H1 (cell line): ENCODE data around the gene REM2. TPM values are rescaled to one million over a fixed set of nuclear protein-coding genes. Genes with fewer than 3 reads are reported as not detected.

Experiments
- CTCF ChIA-PET: fragments of 300-600 bp; sonication (Branson Sonifier 250); formaldehyde crosslinking; loops from one replicate; lab custom pipeline; 2021; ENCODE audit not compliant: partially characterized antibody; lab: Charles Lee
- POLR2A ChIA-PET: fragments of 300-600 bp; sonication (Branson Sonifier 250); formaldehyde crosslinking; loops from one replicate; lab custom pipeline; 2021; ENCODE audit warnings: inconsistent platforms; ENCODE audit not compliant: partially characterized antibody; lab: Charles Lee
- DNase-seq, 2 experiments: peaks; one replicate each; pipeline versions ENCODE4 v3.0.0 to v3.0.0-alpha.2; 2010 to 2022; ENCODE audit warnings: low spot score in 2 of 2, low read depth in 1 of 2, mixed read lengths in 1 of 2
- FAIRE-seq: peaks from 2 replicates; lab custom pipeline; 2011; peaks lifted over from hg19 to GRCh38; lab: Jason Lieb, UNC
- H2AFZ ChIP-seq: 2 replicates; pipeline ENCODE4 v1.8.1; 2012; ENCODE audit warnings: low read length, inconsistent platforms
- H2AK5ac ChIP-seq: 2 replicates; pipeline ENCODE4 v1.6.1; 2013; ENCODE audit warnings: low read depth, low read length
- H2BK120ac ChIP-seq: replicated peaks from 2 replicates; pipeline ENCODE3; 2013; ENCODE audit warnings: low read depth, low read length, inconsistent platforms
- H2BK12ac ChIP-seq: 2 replicates; pipeline ENCODE4 v1.6.1; 2013; ENCODE audit warnings: low read depth, low read length
- H2BK15ac ChIP-seq: 2 replicates; pipeline ENCODE4 v1.6.1; 2013; ENCODE audit warnings: low read length
- H2BK20ac ChIP-seq: 2 replicates; pipeline ENCODE4 v1.6.1; 2013; ENCODE audit warnings: low read length
- H2BK5ac ChIP-seq: 2 replicates; pipeline ENCODE4 v1.6.1; 2013; ENCODE audit warnings: low read depth, low read length
- H3K14ac ChIP-seq: 2 replicates; pipeline ENCODE4 v1.6.1; 2013; ENCODE audit warnings: inconsistent platforms; ENCODE audit not compliant: insufficient read length
- H3K18ac ChIP-seq: 2 replicates; pipeline ENCODE4 v1.6.1; 2013; ENCODE audit warnings: low read length; ENCODE audit errors: extremely low read depth
- H3K23ac ChIP-seq: 2 replicates; pipeline ENCODE4 v1.6.1; 2013; ENCODE audit warnings: inconsistent platforms; ENCODE audit not compliant: insufficient read length
- H3K23me2 ChIP-seq: 2 replicates; pipeline ENCODE4 v1.6.1; 2013; ENCODE audit warnings: low read depth, low read length
- H3K27ac ChIP-seq: 2 replicates; pipeline ENCODE4 v1.6.1; 2011; ENCODE audit warnings: low read depth, low read length, inconsistent platforms
- H3K27me3 ChIP-seq, 4 experiments: replicated peaks in 1 of 4; 1 replicate in 1 of 4; 2 replicates in 3 of 4; pipeline versions ENCODE4 v1.6.1 to v1.8.1; 2011 to 2013; ENCODE audit warnings: low read length in 3 of 4, mild to moderate bottlenecking in 3 of 4, inconsistent platforms in 2 of 4, mixed read lengths in 2 of 4, moderate library complexity in 1 of 4; ENCODE audit not compliant: control insufficient read depth in 3 of 4, insufficient read depth in 3 of 4; ENCODE audit errors: extremely low read depth in 1 of 4
- H3K36me3 ChIP-seq, 4 experiments: 2 replicates each; pipeline versions ENCODE4 v1.6.1 to v1.8.1; 2011 to 2013; ENCODE audit warnings: mild to moderate bottlenecking in 4 of 4, low read length in 3 of 4, moderate library complexity in 2 of 4, control low read depth in 1 of 4, inconsistent platforms in 1 of 4; ENCODE audit not compliant: insufficient read depth in 4 of 4, control insufficient read depth in 2 of 4
- H3K4ac ChIP-seq: replicated peaks from 2 replicates; pipeline ENCODE3; 2013; ENCODE audit warnings: low read length, low read depth, mixed read lengths, inconsistent platforms; ENCODE audit not compliant: insufficient read length
- H3K4me1 ChIP-seq, 4 experiments: replicated peaks in 1 of 4; 1 replicate in 1 of 4; 2 replicates in 3 of 4; pipeline versions ENCODE4 v1.6.1 to v1.8.1; 2011 to 2013; ENCODE audit warnings: low read length in 3 of 4, inconsistent platforms in 2 of 4, mixed read lengths in 1 of 4; ENCODE audit not compliant: insufficient read depth in 4 of 4, control insufficient read depth in 3 of 4
- H3K4me2 ChIP-seq, 2 experiments: 2 replicates each; pipeline versions ENCODE4 v1.6.1 to v1.8.1; 2011 to 2013; ENCODE audit warnings: low read depth in 2 of 2, low read length in 2 of 2, control low read depth in 1 of 2, inconsistent platforms in 1 of 2, mild to moderate bottlenecking in 1 of 2; ENCODE audit not compliant: insufficient read depth in 1 of 2
- H3K4me3 ChIP-seq, 4 experiments: fragments of 200-600, 300-600 bp in 1 of 4; sonication (generic), shearing (Covaris generic), sonication (Bioruptor Twin) in 1 of 4; 2 replicates each; pipeline versions ENCODE4 v1.5.1 to v1.8.1; 2011 to 2016; ENCODE audit warnings: low read length in 4 of 4, low read depth in 3 of 4, control low read depth in 2 of 4, inconsistent platforms in 2 of 4, mild to moderate bottlenecking in 2 of 4, mixed read lengths in 1 of 4, moderate library complexity in 1 of 4; ENCODE audit not compliant: insufficient read depth in 2 of 4; ENCODE audit errors: extremely low read depth in 1 of 4
- H3K56ac ChIP-seq: replicated peaks from 2 replicates; pipeline ENCODE3; 2013; ENCODE audit warnings: low read depth, mild to moderate bottlenecking, mixed read lengths, low read length, inconsistent platforms; ENCODE audit not compliant: insufficient read length
- H3K79me1 ChIP-seq: 2 replicates; pipeline ENCODE4 v1.6.1; 2013; ENCODE audit warnings: low read depth, low read length, control low read depth
- H3K79me2 ChIP-seq, 2 experiments: 2 replicates each; pipeline versions ENCODE4 v1.6.1 to v1.8.1; 2012 to 2013; ENCODE audit warnings: low read length in 2 of 2, mild to moderate bottlenecking in 2 of 2, inconsistent platforms in 1 of 2; ENCODE audit not compliant: insufficient read depth in 2 of 2, control insufficient read depth in 1 of 2
- H3K9ac ChIP-seq, 4 experiments: replicated peaks in 1 of 4; 1 replicate in 1 of 4; 2 replicates in 3 of 4; pipeline versions ENCODE4 v1.6.1 to v1.8.1; 2011 to 2013; ENCODE audit warnings: low read depth in 3 of 4, low read length in 3 of 4, control low read depth in 2 of 4, mild to moderate bottlenecking in 2 of 4, moderate library complexity in 2 of 4, inconsistent platforms in 1 of 4; ENCODE audit errors: extremely low read depth in 1 of 4
- H3K9me3 ChIP-seq, 2 experiments: 2 replicates each; pipeline versions ENCODE4 v1.6.1 to v1.8.1; 2012 to 2013; ENCODE audit warnings: mild to moderate bottlenecking in 2 of 2, moderate library complexity in 2 of 2, control low read depth in 1 of 2, inconsistent platforms in 1 of 2, low read depth in 1 of 2, low read length in 1 of 2, mixed read lengths in 1 of 2; ENCODE audit not compliant: insufficient read depth in 2 of 2
- H4K20me1 ChIP-seq, 2 experiments: replicated peaks in 1 of 2; 2 replicates each; pipeline versions ENCODE3 to v1.8.1; 2011 to 2013; ENCODE audit warnings: inconsistent platforms in 2 of 2, low read length in 2 of 2, mild to moderate bottlenecking in 1 of 2; ENCODE audit not compliant: insufficient read depth in 2 of 2, control insufficient read depth in 1 of 2
- H4K5ac ChIP-seq: 2 replicates; pipeline ENCODE4 v1.6.1; 2013; ENCODE audit warnings: low read length, low read depth, mixed read lengths, inconsistent platforms; ENCODE audit not compliant: insufficient read length
- H4K8ac ChIP-seq: 2 replicates; pipeline ENCODE4 v1.8.0; 2013; ENCODE audit warnings: mild to moderate bottlenecking, moderate library complexity, low read length, inconsistent platforms; ENCODE audit not compliant: insufficient read depth; ENCODE audit errors: extremely low read depth
- H4K91ac ChIP-seq: replicated peaks from 2 replicates; pipeline ENCODE3; 2013; ENCODE audit warnings: low read length, mixed read lengths, inconsistent platforms; ENCODE audit not compliant: insufficient read length
- ATF3 ChIP-seq: IDR thresholded peaks from 2 replicates; pipeline ENCODE4 v1.6.1; 2011; ENCODE audit warnings: low read depth, mild to moderate bottlenecking, low read length; ENCODE audit not compliant: insufficient read depth
- BRCA1 ChIP-seq: IDR thresholded peaks from 2 replicates; pipeline ENCODE4 v1.6.1; 2012; ENCODE audit warnings: low read depth, low read length, improper control_type of control experiment
- CBX8 ChIP-seq: fragments of 300-800, 300-1000 bp; sonication (generic); IDR thresholded peaks from 2 replicates; pipeline ENCODE4 v1.7.1; 2016; ENCODE audit warnings: low read depth, low read length, borderline replicate concordance
- CHD2 ChIP-seq: IDR thresholded peaks from 2 replicates; pipeline ENCODE4 v1.6.1; 2012; ENCODE audit warnings: low read length, improper control_type of control experiment
- MAFK ChIP-seq: IDR thresholded peaks from 2 replicates; pipeline ENCODE4 v1.6.1; 2012; ENCODE audit warnings: low read depth, mild to moderate bottlenecking, improper control_type of control experiment, low read length
- MAX ChIP-seq: IDR thresholded peaks from 2 replicates; pipeline ENCODE4 v1.6.1; 2012; ENCODE audit warnings: inconsistent platforms
- NANOG ChIP-seq: IDR thresholded peaks from 2 replicates; pipeline ENCODE4 v1.6.1; 2011; ENCODE audit warnings: low read length, low read depth, mild to moderate bottlenecking, inconsistent platforms; ENCODE audit not compliant: insufficient read depth, poor library complexity, severe bottlenecking
- SIRT6 ChIP-seq: IDR thresholded peaks from one replicate; pipeline ENCODE4 v1.7.1; 2012; ENCODE audit warnings: low read length, inconsistent platforms
- SP1 ChIP-seq: IDR thresholded peaks from 2 replicates; pipeline ENCODE4 v1.6.1; 2011; ENCODE audit warnings: low read depth, low read length
- ZNF274 ChIP-seq: IDR thresholded peaks from 2 replicates; pipeline ENCODE4 v1.7.0; 2012; ENCODE audit warnings: low read length, borderline replicate concordance; ENCODE audit errors: extremely low read depth
- WGBS, 2 experiments: shearing (Covaris generic) in 1 of 2; methylation state at CpG; one replicate each; pipeline versions ENCODE4 v1.1.6 to v1.1.7; 2013 to 2015; ENCODE audit warnings: low lambda C conversion rate in 2 of 2, mixed read lengths in 2 of 2, inconsistent platforms in 1 of 2, low coverage in 1 of 2, missing lambda C conversion rate in 1 of 2; ENCODE audit not compliant: insufficient replicate concordance in 2 of 2, insufficient coverage in 1 of 2, insufficient read length in 1 of 2; ENCODE audit errors: extremely low coverage in 1 of 2, missing lambda C conversion rate in 1 of 2; 5-methylcytosine and 5-hydroxymethylcytosine counted together
- polyA plus RNA-seq, 7 experiments: library from polyadenylated mRNA; depleted of rRNA in 3 of 7; stranded (reverse) in 5 of 7; unstranded in 2 of 7; fragments of >200 nt in 5 of 7; fragments of 200-250 nt in 2 of 7; gene quantifications; 1 replicate in 5 of 7; 2 replicates in 1 of 7; 4 replicates in 1 of 7; pipeline versions ENCODE4 v1.2.1 to v1.2.3, GENCODE V29; 2011 to 2013; ENCODE audit warnings: missing spikeins in 2 of 7, mixed read lengths in 2 of 7
- total RNA-seq: library from RNA; stranded (reverse); fragmentation: NEBNext Ultra II Directional; extraction: Animal tissue kit (Norgen Biotek cat#: 25700); gene quantifications from 2 replicates; pipeline ENCODE4 v1.2.1, GENCODE V29; 2021

REM2 gene
- total and polyA plus RNA-seq, 2 of the 8 experiments (the other 6 are each of a cell fraction or from before 2014, with no cell fraction given), result 1.00 to 1.1 TPM

- Histone ChIP-seq H4K8ac (no peak overlapping the region), H3K36me3 (no peaks in the 10 kb centered on the region), H3K9ac (no peak overlapping the region), H3K4ac (no peak overlapping the region), H2AFZ (no peak overlapping the region), H2BK120ac (no peak overlapping the region), H3K23ac (no peak overlapping the region), H3K79me2 (no peaks in the 10 kb centered on the region), H3K23me2 (peaks cover 7% of the 10 kb centered on the region), H3K9me3 (no peaks in the 10 kb centered on the region), H4K91ac (no peak overlapping the region), H3K79me1 (peaks cover 3% of the 10 kb centered on the region; the same call in 1 of the 2 replicates), H4K20me1 (no peaks in the 10 kb centered on the region), H2BK20ac (no peak overlapping the region), H3K27me3 (peaks cover 0 to 17% (median 11%) of the 10 kb centered on the region in 4 experiments; a peak in 6 of 7 replicates), H3K4me1 (peaks cover 3 to 7% (median 6%) of the 10 kb centered on the region in 4 experiments; a peak in 6 of 7 replicates), H2BK12ac (no peak overlapping the region), H3K4me2 (no peak overlapping the region; a peak in 1 of 4 replicates), H3K18ac (no peak overlapping the region), H2BK15ac (no peak overlapping the region), H2BK5ac (no peak overlapping the region), H2AK5ac (no peak overlapping the region), H4K5ac (no peak overlapping the region), H3K27ac (no peak overlapping the region), H3K14ac (no peak overlapping the region), H3K56ac (no peak overlapping the region), H3K4me3 (no peak overlapping the region)
- no peak for TF ChIP-seq BRCA1
- TF ChIP-seq ZNF274, result no peak
- no peak for TF ChIP-seq MAX
- no peak for TF ChIP-seq MAFK
- no peak for TF ChIP-seq CHD2
- TF ChIP-seq CBX8, result no peak
- no peak for TF ChIP-seq ATF3
- no peak for TF ChIP-seq SP1
- TF ChIP-seq SIRT6, result no peak
- no peak for TF ChIP-seq NANOG
- ChIA-PET POLR2A (interaction anchor here (0.6 to 1.6 kb wide), 7 partner anchors 8 to 762 kb away, joined by 3 to 5 read pairs (median 3); partner anchors contain the start of gene MRPL52), CTCF (interaction anchor here (0.6 to 14.9 kb wide), 12 partner anchors 8 to 332 kb away, joined by 3 to 158 read pairs (median 5); partner anchors contain the start of gene LRP10)
- WGBS, 2 experiments, result 80% methylated on average over 1 of the region's 4 CpGs; no CpG with 5 or more reads in 1 of the 2 experiments
- DNase-seq, result no peak
- FAIRE-seq, result no peak
Measured at GRCh38 chr14:22888662-22889061, 5.6 kb downstream of the REM2 start.
